SK-N-SH (cell line): ENCODE measurements around the gene ERCC5.

Source experiments
- CTCF ChIP-seq: fragments of 200-600 bp; sonication (generic); IDR thresholded peaks from 2 replicates; pipeline ENCODE4 v1.6.1; 2017; ENCODE audit warnings: antibody characterized with exemption, mild to moderate bottlenecking, moderate library complexity
- EP300 ChIP-seq, 2 experiments: IDR thresholded peaks; 2 replicates each; pipeline versions ENCODE4 v1.4.0 to v1.6.1; 2012; ENCODE audit warnings: borderline replicate concordance in 1 of 2, low read depth in 1 of 2, low read length in 1 of 2
- MAX ChIP-seq: IDR thresholded peaks from 2 replicates; pipeline ENCODE4 v1.4.0; 2012; ENCODE audit warnings: low read depth
- NRF1 ChIP-seq: IDR thresholded peaks from 2 replicates; pipeline ENCODE4 v1.6.1; 2012; ENCODE audit warnings: low read depth, mild to moderate bottlenecking, low read length
- POLR2AphosphoS5 ChIP-seq: IDR thresholded peaks from 2 replicates; pipeline ENCODE4 v1.6.1; 2012; ENCODE audit warnings: low read depth, low read length
- REST ChIP-seq: IDR thresholded peaks from 2 replicates; pipeline ENCODE4 v1.6.1; 2012; ENCODE audit warnings: mild to moderate bottlenecking, low read depth, low read length, moderate library complexity
- RFX5 ChIP-seq: IDR thresholded peaks from 2 replicates; pipeline ENCODE4 v1.6.1; 2012; ENCODE audit warnings: mild to moderate bottlenecking, improper control_type of control experiment, low read length
- TAF1 ChIP-seq: IDR thresholded peaks from 2 replicates; pipeline ENCODE4 v1.6.1; 2012; ENCODE audit warnings: low read depth, mild to moderate bottlenecking, low read length, moderate library complexity, borderline replicate concordance

GRCh38 chr13:102847272-102848234, 1.7 kb downstream of the ERCC5 start:
- TF ChIP-seq CTCF (peak; percentile 91), MAX (0 out of 2 replicates have a peak, but pooled peaks have one; percentile 29), POLR2AphosphoS5 (no peak), TAF1 (no peak), EP300 (IDR thresholded peaks at IDR 0.05; ENCODE audit: borderline replicate concordance in 1 of 2, low read depth in 1 of 2, low read length in 1 of 2) (no peak), RFX5 (no peak), NRF1 (no peak), REST (no peak)
